Upper lobe of left lung (tissue), 6 donors: ENCODE data around the gene ARID5B. TPM values are rescaled to one million over a fixed set of nuclear protein-coding genes. Genes with fewer than 3 reads are reported as not detected.

Experiments used
- ATAC-seq, 2 donors: fragments of 200-7000 bp; cut with Tn5 transposase; one replicate each; pipeline ENCODE4 v1.9.1; 2022; ENCODE audit warnings: mild to moderate bottlenecking in 2 of 2, moderate library complexity in 2 of 2; ENCODE audit not compliant: low FRiP score in 2 of 2
- DNase-seq, 2 donors: peaks; one replicate each; pipeline ENCODE4 v3.0.0-alpha.2; 2019 to 2020
- H3K27ac ChIP-seq, 4 donors: fragments of 200-600 bp; sonication (generic); one replicate each; pipeline ENCODE4 v1.5.1; 2016 to 2019
- H3K27me3 ChIP-seq, 4 donors: fragments of 200-600 bp; sonication (generic); one replicate each; pipeline ENCODE4 v1.5.1; 2017 to 2019
- H3K36me3 ChIP-seq, 4 donors: fragments of 200-600 bp; sonication (generic); one replicate each; pipeline ENCODE4 v1.5.1; 2016 to 2019
- H3K4me1 ChIP-seq, 4 donors: fragments of 200-600 bp; sonication (generic); one replicate each; pipeline ENCODE4 v1.5.1; 2018 to 2019
- H3K4me3 ChIP-seq, 4 donors: fragments of 200-600 bp; sonication (generic); one replicate each; pipeline ENCODE4 v1.5.1; 2017 to 2019; ENCODE audit warnings: mild to moderate bottlenecking in 2 of 4, moderate library complexity in 1 of 4
- H3K9me3 ChIP-seq, 4 donors: fragments of 200-600 bp; sonication (generic); one replicate each; pipeline ENCODE4 v1.5.1; 2018 to 2019
- CTCF ChIP-seq, 6 experiments: fragments of 450-650 bp in 4 of 6; fragments of 200-600 bp in 2 of 6; sonication (generic) in 2 of 6; IDR thresholded peaks; one replicate each; pipeline ENCODE4 v1.5.1; 2016 to 2019; ENCODE audit warnings: antibody characterized with exemption in 6 of 6
- EP300 ChIP-seq, 4 donors: sonication (generic); formaldehyde crosslinking; IDR thresholded peaks; one replicate each; pipeline ENCODE4 v1.5.1; 2017; ENCODE audit warnings: antibody characterized with exemption in 4 of 4, control low read depth in 2 of 4
- POLR2A ChIP-seq, 4 donors: fragments of 450-650 bp; IDR thresholded peaks; one replicate each; pipeline ENCODE4 v1.5.1; 2016 to 2017; ENCODE audit warnings: antibody characterized with exemption in 4 of 4, mild to moderate bottlenecking in 2 of 4
- POLR2AphosphoS5 ChIP-seq, 2 donors: sonication (generic); formaldehyde crosslinking; IDR thresholded peaks; one replicate each; pipeline ENCODE4 v1.5.1; 2017; ENCODE audit warnings: antibody characterized with exemption in 2 of 2
- WGBS, 2 donors: methylation state at CpG; one replicate each; pipeline ENCODE4 v1.1.5; 2017 to 2018; 5-methylcytosine and 5-hydroxymethylcytosine counted together
- total RNA-seq, 6 donors: library from RNA; depleted of rRNA in 4 of 6; stranded (reverse); fragments of >200 nt in 4 of 6; gene quantifications; one replicate each; pipeline versions ENCODE4 v1.1.0 to v1.2.1, GENCODE V29; 2016 to 2021
- donor health status: DM: no; HTN: no; CAD: no; lungs with moderate emphysema.
- donor health status: DM: no; HTN: yes; CAD: no; lungs with severe emphysema.

The ARID5B gene
- total RNA-seq, 6 donors from 2014 or later = 20.2 to 51.3 (median 28.4) TPM

DNA sequence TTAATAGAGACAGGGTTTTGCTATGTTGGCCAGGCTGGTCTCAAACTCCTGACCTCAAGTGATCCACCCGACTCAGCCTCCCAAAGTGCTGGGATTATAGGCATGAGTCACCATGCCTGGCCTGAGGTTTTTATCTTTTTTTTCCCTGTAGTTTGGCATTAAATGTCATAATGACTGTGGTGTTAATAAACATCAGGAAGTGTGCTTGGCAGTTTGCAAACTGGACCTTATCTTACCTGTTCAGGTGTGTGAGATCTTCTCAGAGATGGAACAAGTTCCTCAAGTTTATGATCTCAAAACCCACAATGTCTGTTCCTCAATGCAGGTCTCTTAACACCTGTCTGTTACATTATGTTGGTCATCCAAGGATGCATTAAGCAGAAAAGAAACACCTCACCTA, 80.0 kb downstream of the ARID5B start:
- DNase-seq = no peak
- no peak for TF ChIP-seq CTCF (IDR thresholded peaks at IDR 0.05)
- TF ChIP-seq EP300 (IDR thresholded peaks at IDR 0.05) = no peak
- TF ChIP-seq POLR2AphosphoS5 (IDR thresholded peaks at IDR 0.05) = no peak
- no peak for TF ChIP-seq POLR2A (IDR thresholded peaks at IDR 0.05)

GRCh38 chr10:61983255-61983654, 81.8 kb downstream of the ARID5B start:
- ATAC-seq (no peak), DNase-seq (no peak)
- Histone ChIP-seq H3K27me3 (no peaks in the 10 kb centered on the region), H3K27ac (no peak overlapping the region), H3K4me3 (no peak overlapping the region), H3K36me3 (no peaks in the 10 kb centered on the region), H3K4me1 (peaks cover under 1 to 10% (median 9%) of the 10 kb centered on the region in 4 donors), H3K9me3 (no peaks in the 10 kb centered on the region)
- no peak for TF ChIP-seq CTCF (IDR thresholded peaks at IDR 0.05)
- TF ChIP-seq EP300 (IDR thresholded peaks at IDR 0.05) = no peak
- TF ChIP-seq POLR2A (IDR thresholded peaks at IDR 0.05) = no peak
- no peak for TF ChIP-seq POLR2AphosphoS5 (IDR thresholded peaks at IDR 0.05)
- WGBS, 2 donors = 81 to 86% methylated on average over 4 of the region's 4 CpGs

More for the DNA sequence above, 80.0 kb downstream of the ARID5B start:
- Histone ChIP-seq H3K27ac (no peak overlapping the region), H3K36me3 (no peaks in the 10 kb centered on the region), H3K27me3 (no peaks in the 10 kb centered on the region), H3K4me1 (no peaks in the 10 kb centered on the region), H3K9me3 (no peaks in the 10 kb centered on the region), H3K4me3 (no peak overlapping the region)
- 75 to 84% methylated on average over 1 of the region's 1 CpG for WGBS, 2 donors
- ATAC-seq = no peak

- Histone ChIP-seq H3K27me3 (no peaks in the 10 kb centered on the region), H3K4me3 (no peak overlapping the region), H3K9me3 (no peaks in the 10 kb centered on the region), H3K27ac (no peak overlapping the region), H3K36me3 (no peaks in the 10 kb centered on the region), H3K4me1 (peaks cover 3 to 14% (median 11%) of the 10 kb centered on the region in 4 donors)
- no peak for TF ChIP-seq CTCF (IDR thresholded peaks at IDR 0.05)
- TF ChIP-seq EP300 (IDR thresholded peaks at IDR 0.05) = no peak
- no peak for TF ChIP-seq POLR2AphosphoS5 (IDR thresholded peaks at IDR 0.05)
- no peak for TF ChIP-seq POLR2A (IDR thresholded peaks at IDR 0.05)
- ATAC-seq (no peak), DNase-seq (no peak)
- 94 to 97% methylated on average over 3 of the region's 3 CpGs for WGBS, 2 donors
Observed at GRCh38 chr10:61984803-61985418, 83.4 kb downstream of the ARID5B start.

GRCh38 chr10:61985715-61986114, 84.2 kb downstream of the ARID5B start:
- no peaks in the 10 kb centered on the region for H3K27me3 ChIP-seq
- H3K4me3 ChIP-seq = no peak overlapping the region
- H3K9me3 ChIP-seq = no peaks in the 10 kb centered on the region
- TF ChIP-seq EP300 (IDR thresholded peaks at IDR 0.05) (no peak), CTCF (IDR thresholded peaks at IDR 0.05) (no peak)
- ATAC-seq (no peak), DNase-seq (no peak)
- no peaks in the 10 kb centered on the region for H3K36me3 ChIP-seq
- H3K4me1 ChIP-seq = peaks cover 3 to 14% (median 11%) of the 10 kb centered on the region in 4 donors
- H3K27ac ChIP-seq = no peak overlapping the region
- WGBS, 2 donors = 97 to 98% methylated on average over 5 of the region's 5 CpGs

- ATAC-seq = no peak
- H3K27ac ChIP-seq = no peak overlapping the region
- TF ChIP-seq POLR2A (IDR thresholded peaks at IDR 0.05) (no peak), CTCF (IDR thresholded peaks at IDR 0.05) (no peak), EP300 (IDR thresholded peaks at IDR 0.05) (no peak), POLR2AphosphoS5 (IDR thresholded peaks at IDR 0.05) (no peak)
Observed at GRCh38 chr10:61986382-61986781, 84.9 kb downstream of the ARID5B start.

More at GRCh38 chr10:61986382-61986781, 84.9 kb downstream of the ARID5B start:
- Histone ChIP-seq H3K4me3 (no peak overlapping the region), H3K9me3 (no peaks in the 10 kb centered on the region), H3K27me3 (no peaks in the 10 kb centered on the region), H3K4me1 (peaks cover 3 to 14% (median 11%) of the 10 kb centered on the region in 4 donors), H3K36me3 (no peaks in the 10 kb centered on the region)
- 87 to 89% methylated on average over 3 of the region's 3 CpGs for WGBS, 2 donors
- no peak for DNase-seq
